ENCODE data around the gene DGUOK. TPM values are rescaled to one million over a fixed set of nuclear protein-coding genes. Genes with fewer than 3 reads are reported as not detected.

Gene DGUOK
- polyA plus RNA-seq, 1 donor from 2014 or later, result 168 TPM

DNA sequence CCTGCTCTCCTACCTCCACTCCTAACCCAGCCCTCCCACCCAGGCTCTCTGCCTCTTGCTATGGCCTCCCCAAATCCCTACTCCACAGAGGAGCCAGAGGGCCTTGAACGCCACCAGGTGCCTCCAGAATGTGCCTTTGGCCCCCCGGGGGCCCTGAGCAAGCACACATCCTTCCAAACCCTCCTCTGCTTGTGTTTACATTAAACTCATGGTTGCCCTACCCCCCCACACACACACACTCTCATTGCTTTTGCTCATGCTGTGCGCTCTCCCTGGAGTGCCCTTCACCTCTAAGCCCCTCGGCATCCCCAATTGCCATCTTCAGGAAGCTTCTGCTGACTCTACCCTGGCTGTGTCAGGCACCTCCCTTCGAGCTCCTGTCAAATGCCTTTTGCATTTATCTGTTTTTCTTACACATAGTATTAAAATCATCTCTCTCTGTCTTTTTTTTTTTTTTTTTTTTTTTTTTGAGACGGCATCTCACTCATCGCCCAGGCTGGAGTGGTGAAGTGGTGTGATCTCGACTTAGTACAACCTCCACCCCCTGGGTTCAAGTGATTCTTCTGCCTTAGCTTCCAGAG lies 41.8 kb downstream of the DGUOK start:
- H3K36me3 ChIP-seq (ENCODE audit: insufficient read depth, low read length), result no peaks in the 10 kb centered on the region
- H3K4me3 ChIP-seq (ENCODE audit: low read length), result no peak overlapping the region
- H3K9me3 ChIP-seq (ENCODE audit: low read length), result no peaks in the 10 kb centered on the region
- no peaks in the 10 kb centered on the region for H3K27me3 ChIP-seq (ENCODE audit: insufficient read depth, low read depth, low read length)
- H3K4me2 ChIP-seq (ENCODE audit: low read length), result no peak overlapping the region
- H4K20me1 ChIP-seq (ENCODE audit: insufficient read depth), result no peaks in the 10 kb centered on the region
- no peak for TF ChIP-seq EP300 (conservative IDR thresholded peaks at IDR 0.05; ENCODE audit: poor library complexity, severe bottlenecking)
- no peak for TF ChIP-seq POLR2AphosphoS5 (IDR thresholded peaks at IDR 0.05)
- no peak for TF ChIP-seq SMC3 (conservative IDR thresholded peaks at IDR 0.05; ENCODE audit: poor library complexity)
- TF ChIP-seq, protein P1, sequence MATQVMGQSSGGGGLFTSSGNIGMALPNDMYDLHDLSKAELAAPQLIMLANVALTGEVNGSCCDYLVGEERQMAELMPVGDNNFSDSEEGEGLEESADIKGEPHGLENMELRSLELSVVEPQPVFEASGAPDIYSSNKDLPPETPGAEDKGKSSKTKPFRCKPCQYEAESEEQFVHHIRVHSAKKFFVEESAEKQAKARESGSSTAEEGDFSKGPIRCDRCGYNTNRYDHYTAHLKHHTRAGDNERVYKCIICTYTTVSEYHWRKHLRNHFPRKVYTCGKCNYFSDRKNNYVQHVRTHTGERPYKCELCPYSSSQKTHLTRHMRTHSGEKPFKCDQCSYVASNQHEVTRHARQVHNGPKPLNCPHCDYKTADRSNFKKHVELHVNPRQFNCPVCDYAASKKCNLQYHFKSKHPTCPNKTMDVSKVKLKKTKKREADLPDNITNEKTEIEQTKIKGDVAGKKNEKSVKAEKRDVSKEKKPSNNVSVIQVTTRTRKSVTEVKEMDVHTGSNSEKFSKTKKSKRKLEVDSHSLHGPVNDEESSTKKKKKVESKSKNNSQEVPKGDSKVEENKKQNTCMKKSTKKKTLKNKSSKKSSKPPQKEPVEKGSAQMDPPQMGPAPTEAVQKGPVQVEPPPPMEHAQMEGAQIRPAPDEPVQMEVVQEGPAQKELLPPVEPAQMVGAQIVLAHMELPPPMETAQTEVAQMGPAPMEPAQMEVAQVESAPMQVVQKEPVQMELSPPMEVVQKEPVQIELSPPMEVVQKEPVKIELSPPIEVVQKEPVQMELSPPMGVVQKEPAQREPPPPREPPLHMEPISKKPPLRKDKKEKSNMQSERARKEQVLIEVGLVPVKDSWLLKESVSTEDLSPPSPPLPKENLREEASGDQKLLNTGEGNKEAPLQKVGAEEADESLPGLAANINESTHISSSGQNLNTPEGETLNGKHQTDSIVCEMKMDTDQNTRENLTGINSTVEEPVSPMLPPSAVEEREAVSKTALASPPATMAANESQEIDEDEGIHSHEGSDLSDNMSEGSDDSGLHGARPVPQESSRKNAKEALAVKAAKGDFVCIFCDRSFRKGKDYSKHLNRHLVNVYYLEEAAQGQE (IDR thresholded peaks at IDR 0.05; ENCODE audit: borderline replicate concordance), result no peak
- no peak for TF ChIP-seq EZH2 (IDR thresholded peaks at IDR 0.05; ENCODE audit: borderline replicate concordance, insufficient read depth, low read length, poor library complexity, severe bottlenecking)
- H3F3A ChIP-seq (ENCODE audit: insufficient read depth, low read length, poor library complexity, severe bottlenecking), result no peaks in the 10 kb centered on the region
- H3K27ac ChIP-seq (ENCODE audit: low read length), result no peak overlapping the region
- no peak overlapping the region for H3K9ac ChIP-seq (ENCODE audit: low read length)
- H3K79me2 ChIP-seq (replicated peaks; ENCODE audit: insufficient read depth, low read length), result no peaks in the 10 kb centered on the region
- no peak overlapping the region for H2AFZ ChIP-seq (ENCODE audit: low read depth, low read length)
- H3K9me2 ChIP-seq (ENCODE audit: insufficient read depth, low read length), result no peaks in the 10 kb centered on the region

DNA sequence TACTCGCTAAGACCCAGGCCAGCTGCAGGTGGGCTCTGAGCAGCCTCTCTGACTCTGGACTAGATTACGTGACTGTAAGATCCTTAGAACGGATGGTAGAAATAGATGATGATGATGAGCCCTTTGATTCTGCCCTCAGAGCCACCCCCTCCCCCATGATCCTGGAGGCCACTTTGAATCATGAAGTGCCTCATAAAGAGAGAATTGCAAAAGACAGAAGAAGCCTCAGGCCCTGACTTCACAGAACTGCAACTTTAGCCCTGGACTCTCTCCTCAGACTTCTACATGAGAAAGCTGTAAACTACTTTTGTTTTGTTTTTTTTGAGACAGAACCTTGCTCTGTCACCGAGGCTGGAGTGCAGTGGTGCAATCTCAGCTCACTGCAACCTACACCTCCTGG lies 42.7 kb downstream of the DGUOK start:
- Histone ChIP-seq H3K79me2 (replicated peaks; ENCODE audit: insufficient read depth, low read length) (no peaks in the 10 kb centered on the region), H2AFZ (ENCODE audit: low read depth, low read length) (no peak overlapping the region), H3K27ac (ENCODE audit: low read length) (no peak overlapping the region), H3F3A (ENCODE audit: insufficient read depth, low read length, poor library complexity, severe bottlenecking) (no peaks in the 10 kb centered on the region), H3K27me3 (ENCODE audit: insufficient read depth, low read depth, low read length) (no peaks in the 10 kb centered on the region), H3K4me3 (ENCODE audit: low read length) (no peak overlapping the region), H3K36me3 (ENCODE audit: insufficient read depth, low read length) (no peaks in the 10 kb centered on the region), H3K9ac (ENCODE audit: low read length) (no peak overlapping the region), H4K20me1 (ENCODE audit: insufficient read depth) (no peaks in the 10 kb centered on the region), H3K4me2 (ENCODE audit: low read length) (no peak overlapping the region), H3K9me2 (ENCODE audit: insufficient read depth, low read length) (no peaks in the 10 kb centered on the region), H3K9me3 (ENCODE audit: low read length) (no peaks in the 10 kb centered on the region)
- TF ChIP-seq EZH2 (IDR thresholded peaks at IDR 0.05; ENCODE audit: borderline replicate concordance, insufficient read depth, low read length, poor library complexity, severe bottlenecking), result no peak
- TF ChIP-seq POLR2AphosphoS5 (IDR thresholded peaks at IDR 0.05), result no peak
- no peak for TF ChIP-seq TAF1 (IDR thresholded peaks at IDR 0.05; ENCODE audit: low read depth)
- no peak for TF ChIP-seq SMC3 (conservative IDR thresholded peaks at IDR 0.05; ENCODE audit: poor library complexity)
- TF ChIP-seq, protein P1 (IDR thresholded peaks at IDR 0.05; ENCODE audit: borderline replicate concordance), result no peak
- TF ChIP-seq CTCF (IDR thresholded peaks at IDR 0.05; ENCODE audit: poor library complexity, severe bottlenecking), result no peak
- no peak for TF ChIP-seq RAD21 (conservative IDR thresholded peaks at IDR 0.05)
- no peak for TF ChIP-seq MXI1 (conservative IDR thresholded peaks at IDR 0.05; ENCODE audit: poor library complexity, severe bottlenecking)

Data from neural cell (in vitro differentiated cells).